Endothelial cell of umbilical vein (primary cell): Measurements from ENCODE around the gene GANAB. TPM values are rescaled to one million over a fixed set of nuclear protein-coding genes. Genes with fewer than 3 reads are reported as not detected.

Source experiments
- BruUV-seq: library from RNA; stranded (reverse); fragments of 400-500 nt; replicated peaks from 2 replicates; lab custom pipeline; 2021; lab: Mats Ljungman, UMichigan
- CTCF ChIA-PET: fragments of 300-600, 350-600 bp; sonication (Branson Sonifier 250); formaldehyde crosslinking; loops from one replicate; lab custom pipeline; 2021; ENCODE audit warnings: antibody characterized with exemption, inconsistent platforms; lab: Charles Lee
- POLR2A ChIA-PET: fragments of 300-600, 350-600 bp; sonication (Branson Sonifier 250); formaldehyde crosslinking; loops from one replicate; lab custom pipeline; 2021; ENCODE audit warnings: antibody characterized with exemption, inconsistent platforms; lab: Charles Lee
- DNase-seq: peaks from one replicate; pipeline ENCODE4 v3.0.0-alpha.2; 2011; ENCODE audit warnings: low read depth, low spot score
- FAIRE-seq: peaks from 2 replicates; lab custom pipeline; 2011; peaks lifted over from hg19 to GRCh38; lab: Jason Lieb, UNC
- H2AFZ ChIP-seq: 2 replicates; pipeline ENCODE4 v1.6.0; 2012; ENCODE audit warnings: low read depth, low read length, control low read depth, inconsistent platforms
- H3K27ac ChIP-seq: 2 replicates; pipeline ENCODE4 v1.5.1; 2011; ENCODE audit warnings: low read depth, mild to moderate bottlenecking, control low read depth, low read length, moderate library complexity; ENCODE audit not compliant: insufficient read depth
- H3K27me3 ChIP-seq, 2 experiments: 2 replicates each; pipeline versions ENCODE4 v1.6.0 to v1.6.1; 2011; ENCODE audit warnings: low read length in 2 of 2, mixed read lengths in 1 of 2; ENCODE audit not compliant: control insufficient read depth in 2 of 2, insufficient read depth in 2 of 2
- H3K36me3 ChIP-seq, 2 experiments: 2 replicates in 1 of 2; 3 replicates in 1 of 2; pipeline ENCODE4 v1.5.1; 2011; ENCODE audit warnings: low read length in 2 of 2, mild to moderate bottlenecking in 1 of 2, moderate library complexity in 1 of 2; ENCODE audit not compliant: control insufficient read depth in 2 of 2, insufficient read depth in 2 of 2; ENCODE audit errors: extremely low read depth in 1 of 2
- H3K4me1 ChIP-seq: 3 replicates; pipeline ENCODE4 v1.5.1; 2011; ENCODE audit warnings: mild to moderate bottlenecking, low read length; ENCODE audit not compliant: control insufficient read depth, insufficient read depth; ENCODE audit errors: extremely low read depth
- H3K4me2 ChIP-seq: 2 replicates; pipeline ENCODE4 v1.6.1; 2011; ENCODE audit warnings: low read length, control low read depth, mixed read lengths; ENCODE audit not compliant: insufficient read depth
- H3K4me3 ChIP-seq, 3 experiments: fragments of 200-600 bp in 1 of 3; sonication (generic), shearing (Covaris generic) in 1 of 3; replicated peaks in 1 of 3; 2 replicates each; pipeline ENCODE4 v1.5.1; 2011 to 2016; ENCODE audit warnings: control low read depth in 3 of 3, low read length in 3 of 3, mild to moderate bottlenecking in 2 of 3, inconsistent platforms in 1 of 3, low read depth in 1 of 3, moderate library complexity in 1 of 3; ENCODE audit not compliant: insufficient read depth in 1 of 3
- H3K79me2 ChIP-seq: 2 replicates; pipeline ENCODE4 v1.6.0; 2012; ENCODE audit warnings: low read length, inconsistent platforms; ENCODE audit not compliant: control insufficient read depth, insufficient read depth
- H3K9ac ChIP-seq: replicated peaks from 2 replicates; pipeline ENCODE3; 2011; ENCODE audit warnings: low read length, control low read depth; ENCODE audit not compliant: insufficient read depth; ENCODE audit errors: extremely low read depth
- H3K9me1 ChIP-seq: replicated peaks from 3 replicates; pipeline ENCODE4 v1.6.0; 2011; ENCODE audit warnings: mild to moderate bottlenecking, low read length; ENCODE audit not compliant: control insufficient read depth, insufficient read depth; ENCODE audit errors: extremely low read depth
- H3K9me3 ChIP-seq: replicated peaks from 2 replicates; pipeline ENCODE4 v1.5.1; 2012; ENCODE audit warnings: low read length, inconsistent platforms; ENCODE audit not compliant: control insufficient read depth, insufficient read depth
- H4K20me1 ChIP-seq: replicated peaks from 2 replicates; pipeline ENCODE3; 2011; ENCODE audit warnings: mild to moderate bottlenecking, low read length; ENCODE audit not compliant: control insufficient read depth, insufficient read depth; ENCODE audit errors: extremely low read depth
- CTCF ChIP-seq, 2 donors: IDR thresholded peaks; 1 replicate in 1 of 2; 2 replicates in 1 of 2; pipeline ENCODE4 v1.5.1; 2011; ENCODE audit warnings: low read length in 2 of 2, mild to moderate bottlenecking in 2 of 2, moderate library complexity in 2 of 2, control low read depth in 1 of 2, inconsistent platforms in 1 of 2, low read depth in 1 of 2; ENCODE audit not compliant: insufficient read depth in 1 of 2; ENCODE audit errors: extremely low read depth in 1 of 2
- GATA2 ChIP-seq: IDR thresholded peaks from 2 replicates; pipeline ENCODE4 v1.7.0; 2011; ENCODE audit warnings: low read depth, mild to moderate bottlenecking, moderate library complexity, mixed read lengths, low read length; ENCODE audit not compliant: insufficient read length, insufficient read depth
- JUN ChIP-seq: IDR thresholded peaks from 2 replicates; pipeline ENCODE4 v1.6.1; 2011; ENCODE audit warnings: borderline replicate concordance, low read depth; ENCODE audit not compliant: insufficient read length, insufficient read depth
- MAX ChIP-seq: IDR thresholded peaks from 2 replicates; pipeline ENCODE4 v1.6.1; 2011; ENCODE audit not compliant: insufficient read depth, insufficient read length
- MYC ChIP-seq: IDR thresholded peaks from one replicate; pipeline ENCODE4 v1.6.1; 2011; ENCODE audit warnings: mild to moderate bottlenecking, low read depth, low read length
- POLR2A ChIP-seq: IDR thresholded peaks from 2 replicates; pipeline ENCODE4 v1.6.1; 2012; ENCODE audit warnings: low read depth, mild to moderate bottlenecking, control low read depth, low read length
- POLR2AphosphoS5 ChIP-seq: IDR thresholded peaks from 2 replicates; pipeline ENCODE4 v1.6.1; 2012; ENCODE audit warnings: low read depth, mild to moderate bottlenecking, control low read depth, low read length, moderate library complexity; ENCODE audit not compliant: insufficient read depth
- dilution Hi-C: fragments of 300-500 bp; cut with MboI; formaldehyde crosslinking; loops from one replicate; pipeline ENCODE4 v1.15.0; 2019; ENCODE audit warnings: low sequenced_read_pairs; ENCODE audit not compliant: extremely low pct_ligation_motif_present
- intact Hi-C: fragments of 100-400 bp; cut with micrococcal nuclease; formaldehyde crosslinking; loops from one replicate; pipeline ENCODE4 v1.10.0; 2022
- polyA plus RNA-seq, 4 experiments: library from polyadenylated mRNA; depleted of rRNA in 3 of 4; stranded (reverse) in 3 of 4; unstranded in 1 of 4; fragments of >200 nt; gene quantifications; 2 replicates each; pipeline versions ENCODE4 v1.2.1 to v1.2.3, GENCODE V29; 2011 to 2012; ENCODE audit warnings: missing spikeins in 1 of 4
- total RNA-seq: library from RNA; stranded (reverse); gene quantifications from 2 replicates; pipeline ENCODE4 v1.2.3, GENCODE V29; 2021

Gene GANAB
- total and polyA plus RNA-seq, 2 donors (not counting 3 experiments of a cell fraction or from before 2014, with no cell fraction given), result 389 to 455 TPM

GRCh38 chr11:62613291-62613778 lies 33.1 kb downstream of the GANAB start:
- intact Hi-C loops, result loop anchor here (5.0 kb wide), 1 partner anchor 216 kb away; no protein-coding TSS in a partner anchor
- Histone ChIP-seq H3K4me2 (no peak overlapping the region), H3K27ac (peak overlapping the region; percentile 3), H3K4me1 (peaks cover 22% of the 10 kb centered on the region), H3K27me3 (no peaks in the 10 kb centered on the region), H3K9ac (peak overlapping the region; percentile 19), H3K79me2 (peaks cover 14% of the 10 kb centered on the region), H3K36me3 (peaks cover 0 to 10% of the 10 kb centered on the region in 2 experiments), H3K4me3 (no peak overlapping the region), H4K20me1 (no peaks in the 10 kb centered on the region), H3K9me1 (no peaks in the 10 kb centered on the region), H2AFZ (peak overlapping the region; percentile 26), H3K9me3 (no peaks in the 10 kb centered on the region)
- FAIRE-seq (no peak), DNase-seq (no peak)
- no peak for TF ChIP-seq MAX
- CTCF ChIA-PET, result interaction anchor here (0.5 to 5.7 kb wide), 5 partner anchors 8 to 219 kb away, joined by 3 to 48 read pairs (median 4); partner anchors contain the start of genes B3GAT3 and TUT1
- BruUV-seq, result no TSS peak
- POLR2A ChIA-PET, result no interaction called here
- dilution Hi-C loops, result no loop called here

GRCh38 chr11:62612366-62613290 lies 33.8 kb downstream of the GANAB start, which contains the start of the genes EML3 and ROM1:
TSS of gene EML3 (minus strand) at chr11:62612775. CDS start at chr11:62612457, 318 bp downstream.
TSS of gene ROM1 (plus strand) at chr11:62613257. CDS start at chr11:62613282, 25 bp downstream.
- dilution Hi-C loops, result no loop called here

More at GRCh38 chr11:62612366-62613290, 33.8 kb downstream of the GANAB start, which contains the start of the genes EML3 and ROM1:
- POLR2A ChIA-PET, result interaction anchor here (1.2 to 2.0 kb wide), 4 partner anchors 9 to 59 kb away, joined by 3 to 9 read pairs (median 4); partner anchors contain the start of genes B3GAT3, C11orf98, CSKMT and EEF1G
- Histone ChIP-seq H3K27me3 (no peaks in the 10 kb centered on the region), H3K79me2 (peaks cover 14% of the 10 kb centered on the region), H3K4me3 (peak within 1 kb of the TSS; percentile 61 to 74 (median 67)), H3K36me3 (peaks cover 0 to 11% of the 10 kb centered on the region in 2 experiments), H2AFZ (peak within 1 kb of the TSS; percentile 51), H3K9ac (peak within 1 kb of the TSS; percentile 57), H3K4me2 (peak within 1 kb of the TSS; percentile 87), H4K20me1 (no peaks in the 10 kb centered on the region), H3K9me3 (no peaks in the 10 kb centered on the region), H3K9me1 (no peaks in the 10 kb centered on the region), H3K4me1 (peaks cover 22% of the 10 kb centered on the region), H3K27ac (peak within 1 kb of the TSS; percentile 30)
- no peak for TF ChIP-seq GATA2
- peak; percentile 88 to 89 for TF ChIP-seq CTCF (IDR thresholded peaks at IDR 0.05; ENCODE audit: extremely low read depth in 1 of 2, insufficient read depth in 1 of 2, low read depth in 1 of 2, low read length in 2 of 2)
- TF ChIP-seq JUN, result no peak
- TF ChIP-seq POLR2AphosphoS5, result peak; percentile 83
- no peak for TF ChIP-seq MYC
- peak; percentile 41 for TF ChIP-seq POLR2A
- BruUV-seq, result no TSS peak
- peak; percentile 92 for FAIRE-seq
- CTCF ChIA-PET, result interaction anchor here (0.5 to 5.7 kb wide), 17 partner anchors 9 to 640 kb away, joined by 3 to 48 read pairs (median 5); partner anchors contain the start of genes B3GAT3, C11orf98, CSKMT and EEF1G
- DNase-seq, result peak; percentile 80
- intact Hi-C loops, result loop anchor here (1.0 to 5.0 kb wide), 7 partner anchors 9 to 215 kb away; partner anchors contain the start of genes B3GAT3, C11orf98, CSKMT and EEF1G
